GM23338 (cell line): Measurements from ENCODE around the gene NRG3.

Source experiments
- CREB1 ChIP-seq: fragments of 250-450 bp; sonication (Bioruptor Pico); IDR thresholded peaks from 2 replicates; pipeline ENCODE4 v1.5.0; 2020; ENCODE audit warnings: low read depth, mild to moderate bottlenecking, moderate library complexity
- EZH2 ChIP-seq: fragments of 200-600 bp; sonication (generic); IDR thresholded peaks from one replicate; pipeline ENCODE4 v1.8.0; 2017; ENCODE audit warnings: antibody characterized with exemption, mild to moderate bottlenecking, low read depth; ENCODE audit not compliant: unreplicated experiment
- EZH2phosphoT487 ChIP-seq: fragments of 200-600 bp; sonication (generic); IDR thresholded peaks from one replicate; pipeline ENCODE4 v1.8.1; 2018; ENCODE audit warnings: antibody characterized with exemption; ENCODE audit not compliant: unreplicated experiment
- JUNB ChIP-seq: IDR thresholded peaks from one replicate; pipeline ENCODE4 v1.6.1; 2016; ENCODE audit warnings: antibody characterized with exemption; ENCODE audit not compliant: unreplicated experiment
- NANOG ChIP-seq: IDR thresholded peaks from 2 replicates; pipeline ENCODE4 v1.6.1; 2016; ENCODE audit warnings: antibody characterized with exemption, borderline replicate concordance
- POLR2AphosphoS5 ChIP-seq: IDR thresholded peaks from 2 replicates; pipeline ENCODE4 v1.6.1; 2016; ENCODE audit warnings: antibody characterized with exemption, low read depth
- STAT1 ChIP-seq: IDR thresholded peaks from one replicate; pipeline ENCODE4 v1.6.1; 2016; ENCODE audit warnings: antibody characterized with exemption; ENCODE audit not compliant: unreplicated experiment
- ZNF114 ChIP-seq: fragments of 250-450 bp; sonication (Bioruptor Pico); IDR thresholded peaks from 2 replicates; pipeline ENCODE4 v1.5.0; 2020; ENCODE audit warnings: mild to moderate bottlenecking, moderate library complexity
- TF ChIP-seq, protein P1 (sequence below), 2 experiments: fragments of 200-600 bp in 1 of 2; sonication (generic) in 1 of 2; conservative IDR thresholded peaks; 2 replicates each; pipeline versions ENCODE4 v1.5.1 to v1.6.1; 2016 to 2017; ENCODE audit warnings: antibody characterized with exemption in 2 of 2, low read depth in 2 of 2, mild to moderate bottlenecking in 2 of 2, moderate library complexity in 1 of 2
- TF ChIP-seq, protein P2 (sequence below): fragments of 250-450 bp; sonication (Bioruptor Pico); IDR thresholded peaks from 2 replicates; pipeline ENCODE4 v1.5.0; 2020; ENCODE audit warnings: mild to moderate bottlenecking, moderate library complexity
- TF ChIP-seq, protein P3 (sequence below): IDR thresholded peaks from one replicate; pipeline ENCODE4 v1.6.1; 2018; ENCODE audit warnings: antibody characterized with exemption; ENCODE audit not compliant: unreplicated experiment

DNA sequence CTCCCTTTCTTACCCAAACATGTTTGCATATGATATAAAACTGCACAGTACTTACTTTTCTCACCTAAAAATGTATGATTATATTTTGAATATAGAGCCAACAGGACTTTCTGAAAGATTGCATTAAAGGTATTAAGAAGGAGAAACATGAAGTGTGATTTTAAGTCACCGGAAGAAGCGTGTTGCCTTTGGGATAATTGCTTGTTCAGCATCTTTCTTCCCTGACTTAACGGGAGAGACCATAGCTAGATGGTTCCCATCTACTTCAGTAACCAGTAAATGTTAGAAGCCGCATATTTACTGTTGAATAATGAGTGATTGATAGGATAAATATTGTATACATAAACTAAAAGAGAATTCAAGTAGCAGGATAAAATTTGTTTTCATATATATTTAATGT is 197.1 kb downstream of the NRG3 start:
- TF ChIP-seq, protein P1, sequence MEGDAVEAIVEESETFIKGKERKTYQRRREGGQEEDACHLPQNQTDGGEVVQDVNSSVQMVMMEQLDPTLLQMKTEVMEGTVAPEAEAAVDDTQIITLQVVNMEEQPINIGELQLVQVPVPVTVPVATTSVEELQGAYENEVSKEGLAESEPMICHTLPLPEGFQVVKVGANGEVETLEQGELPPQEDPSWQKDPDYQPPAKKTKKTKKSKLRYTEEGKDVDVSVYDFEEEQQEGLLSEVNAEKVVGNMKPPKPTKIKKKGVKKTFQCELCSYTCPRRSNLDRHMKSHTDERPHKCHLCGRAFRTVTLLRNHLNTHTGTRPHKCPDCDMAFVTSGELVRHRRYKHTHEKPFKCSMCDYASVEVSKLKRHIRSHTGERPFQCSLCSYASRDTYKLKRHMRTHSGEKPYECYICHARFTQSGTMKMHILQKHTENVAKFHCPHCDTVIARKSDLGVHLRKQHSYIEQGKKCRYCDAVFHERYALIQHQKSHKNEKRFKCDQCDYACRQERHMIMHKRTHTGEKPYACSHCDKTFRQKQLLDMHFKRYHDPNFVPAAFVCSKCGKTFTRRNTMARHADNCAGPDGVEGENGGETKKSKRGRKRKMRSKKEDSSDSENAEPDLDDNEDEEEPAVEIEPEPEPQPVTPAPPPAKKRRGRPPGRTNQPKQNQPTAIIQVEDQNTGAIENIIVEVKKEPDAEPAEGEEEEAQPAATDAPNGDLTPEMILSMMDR (conservative IDR thresholded peaks at IDR 0.05; ENCODE audit: low read depth in 2 of 2) = no peak
- no peak for TF ChIP-seq CREB1
- TF ChIP-seq EZH2phosphoT487 = no peak
- no peak for TF ChIP-seq EZH2
- no peak for TF ChIP-seq POLR2AphosphoS5
- TF ChIP-seq, protein P2, sequence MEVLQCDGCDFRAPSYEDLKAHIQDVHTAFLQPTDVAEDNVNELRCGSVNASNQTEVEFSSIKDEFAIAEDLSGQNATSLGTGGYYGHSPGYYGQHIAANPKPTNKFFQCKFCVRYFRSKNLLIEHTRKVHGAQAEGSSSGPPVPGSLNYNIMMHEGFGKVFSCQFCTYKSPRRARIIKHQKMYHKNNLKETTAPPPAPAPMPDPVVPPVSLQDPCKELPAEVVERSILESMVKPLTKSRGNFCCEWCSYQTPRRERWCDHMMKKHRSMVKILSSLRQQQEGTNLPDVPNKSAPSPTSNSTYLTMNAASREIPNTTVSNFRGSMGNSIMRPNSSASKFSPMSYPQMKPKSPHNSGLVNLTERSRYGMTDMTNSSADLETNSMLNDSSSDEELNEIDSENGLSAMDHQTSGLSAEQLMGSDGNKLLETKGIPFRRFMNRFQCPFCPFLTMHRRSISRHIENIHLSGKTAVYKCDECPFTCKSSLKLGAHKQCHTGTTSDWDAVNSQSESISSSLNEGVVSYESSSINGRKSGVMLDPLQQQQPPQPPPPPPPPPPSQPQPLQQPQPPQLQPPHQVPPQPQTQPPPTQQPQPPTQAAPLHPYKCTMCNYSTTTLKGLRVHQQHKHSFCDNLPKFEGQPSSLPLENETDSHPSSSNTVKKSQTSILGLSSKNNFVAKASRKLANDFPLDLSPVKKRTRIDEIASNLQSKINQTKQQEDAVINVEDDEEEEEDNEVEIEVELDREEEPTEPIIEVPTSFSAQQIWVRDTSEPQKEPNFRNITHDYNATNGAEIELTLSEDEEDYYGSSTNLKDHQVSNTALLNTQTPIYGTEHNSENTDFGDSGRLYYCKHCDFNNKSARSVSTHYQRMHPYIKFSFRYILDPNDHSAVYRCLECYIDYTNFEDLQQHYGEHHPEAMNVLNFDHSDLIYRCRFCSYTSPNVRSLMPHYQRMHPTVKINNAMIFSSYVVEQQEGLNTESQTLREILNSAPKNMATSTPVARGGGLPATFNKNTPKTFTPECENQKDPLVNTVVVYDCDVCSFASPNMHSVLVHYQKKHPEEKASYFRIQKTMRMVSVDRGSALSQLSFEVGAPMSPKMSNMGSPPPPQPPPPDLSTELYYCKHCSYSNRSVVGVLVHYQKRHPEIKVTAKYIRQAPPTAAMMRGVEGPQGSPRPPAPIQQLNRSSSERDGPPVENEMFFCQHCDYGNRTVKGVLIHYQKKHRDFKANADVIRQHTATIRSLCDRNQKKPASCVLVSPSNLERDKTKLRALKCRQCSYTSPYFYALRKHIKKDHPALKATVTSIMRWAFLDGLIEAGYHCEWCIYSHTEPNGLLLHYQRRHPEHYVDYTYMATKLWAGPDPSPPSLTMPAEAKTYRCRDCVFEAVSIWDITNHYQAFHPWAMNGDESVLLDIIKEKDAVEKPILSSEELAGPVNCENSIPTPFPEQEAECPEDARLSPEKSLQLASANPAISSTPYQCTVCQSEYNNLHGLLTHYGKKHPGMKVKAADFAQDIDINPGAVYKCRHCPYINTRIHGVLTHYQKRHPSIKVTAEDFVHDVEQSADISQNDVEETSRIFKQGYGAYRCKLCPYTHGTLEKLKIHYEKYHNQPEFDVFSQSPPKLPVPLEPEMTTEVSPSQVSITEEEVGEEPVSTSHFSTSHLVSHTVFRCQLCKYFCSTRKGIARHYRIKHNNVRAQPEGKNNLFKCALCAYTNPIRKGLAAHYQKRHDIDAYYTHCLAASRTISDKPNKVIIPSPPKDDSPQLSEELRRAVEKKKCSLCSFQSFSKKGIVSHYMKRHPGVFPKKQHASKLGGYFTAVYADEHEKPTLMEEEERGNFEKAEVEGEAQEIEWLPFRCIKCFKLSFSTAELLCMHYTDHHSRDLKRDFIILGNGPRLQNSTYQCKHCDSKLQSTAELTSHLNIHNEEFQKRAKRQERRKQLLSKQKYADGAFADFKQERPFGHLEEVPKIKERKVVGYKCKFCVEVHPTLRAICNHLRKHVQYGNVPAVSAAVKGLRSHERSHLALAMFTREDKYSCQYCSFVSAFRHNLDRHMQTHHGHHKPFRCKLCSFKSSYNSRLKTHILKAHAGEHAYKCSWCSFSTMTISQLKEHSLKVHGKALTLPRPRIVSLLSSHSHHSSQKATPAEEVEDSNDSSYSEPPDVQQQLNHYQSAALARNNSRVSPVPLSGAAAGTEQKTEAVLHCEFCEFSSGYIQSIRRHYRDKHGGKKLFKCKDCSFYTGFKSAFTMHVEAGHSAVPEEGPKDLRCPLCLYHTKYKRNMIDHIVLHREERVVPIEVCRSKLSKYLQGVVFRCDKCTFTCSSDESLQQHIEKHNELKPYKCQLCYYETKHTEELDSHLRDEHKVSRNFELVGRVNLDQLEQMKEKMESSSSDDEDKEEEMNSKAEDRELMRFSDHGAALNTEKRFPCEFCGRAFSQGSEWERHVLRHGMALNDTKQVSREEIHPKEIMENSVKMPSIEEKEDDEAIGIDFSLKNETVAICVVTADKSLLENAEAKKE (CRISPR knock-in tag) = no peak
- no peak for TF ChIP-seq ZNF114 (CRISPR knock-in tag)
- TF ChIP-seq, protein P3, sequence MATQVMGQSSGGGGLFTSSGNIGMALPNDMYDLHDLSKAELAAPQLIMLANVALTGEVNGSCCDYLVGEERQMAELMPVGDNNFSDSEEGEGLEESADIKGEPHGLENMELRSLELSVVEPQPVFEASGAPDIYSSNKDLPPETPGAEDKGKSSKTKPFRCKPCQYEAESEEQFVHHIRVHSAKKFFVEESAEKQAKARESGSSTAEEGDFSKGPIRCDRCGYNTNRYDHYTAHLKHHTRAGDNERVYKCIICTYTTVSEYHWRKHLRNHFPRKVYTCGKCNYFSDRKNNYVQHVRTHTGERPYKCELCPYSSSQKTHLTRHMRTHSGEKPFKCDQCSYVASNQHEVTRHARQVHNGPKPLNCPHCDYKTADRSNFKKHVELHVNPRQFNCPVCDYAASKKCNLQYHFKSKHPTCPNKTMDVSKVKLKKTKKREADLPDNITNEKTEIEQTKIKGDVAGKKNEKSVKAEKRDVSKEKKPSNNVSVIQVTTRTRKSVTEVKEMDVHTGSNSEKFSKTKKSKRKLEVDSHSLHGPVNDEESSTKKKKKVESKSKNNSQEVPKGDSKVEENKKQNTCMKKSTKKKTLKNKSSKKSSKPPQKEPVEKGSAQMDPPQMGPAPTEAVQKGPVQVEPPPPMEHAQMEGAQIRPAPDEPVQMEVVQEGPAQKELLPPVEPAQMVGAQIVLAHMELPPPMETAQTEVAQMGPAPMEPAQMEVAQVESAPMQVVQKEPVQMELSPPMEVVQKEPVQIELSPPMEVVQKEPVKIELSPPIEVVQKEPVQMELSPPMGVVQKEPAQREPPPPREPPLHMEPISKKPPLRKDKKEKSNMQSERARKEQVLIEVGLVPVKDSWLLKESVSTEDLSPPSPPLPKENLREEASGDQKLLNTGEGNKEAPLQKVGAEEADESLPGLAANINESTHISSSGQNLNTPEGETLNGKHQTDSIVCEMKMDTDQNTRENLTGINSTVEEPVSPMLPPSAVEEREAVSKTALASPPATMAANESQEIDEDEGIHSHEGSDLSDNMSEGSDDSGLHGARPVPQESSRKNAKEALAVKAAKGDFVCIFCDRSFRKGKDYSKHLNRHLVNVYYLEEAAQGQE = no peak
- TF ChIP-seq JUNB = no peak
- no peak for TF ChIP-seq NANOG
- no peak for TF ChIP-seq STAT1
